ENCODE measurements around the gene EIF4B.

DNA sequence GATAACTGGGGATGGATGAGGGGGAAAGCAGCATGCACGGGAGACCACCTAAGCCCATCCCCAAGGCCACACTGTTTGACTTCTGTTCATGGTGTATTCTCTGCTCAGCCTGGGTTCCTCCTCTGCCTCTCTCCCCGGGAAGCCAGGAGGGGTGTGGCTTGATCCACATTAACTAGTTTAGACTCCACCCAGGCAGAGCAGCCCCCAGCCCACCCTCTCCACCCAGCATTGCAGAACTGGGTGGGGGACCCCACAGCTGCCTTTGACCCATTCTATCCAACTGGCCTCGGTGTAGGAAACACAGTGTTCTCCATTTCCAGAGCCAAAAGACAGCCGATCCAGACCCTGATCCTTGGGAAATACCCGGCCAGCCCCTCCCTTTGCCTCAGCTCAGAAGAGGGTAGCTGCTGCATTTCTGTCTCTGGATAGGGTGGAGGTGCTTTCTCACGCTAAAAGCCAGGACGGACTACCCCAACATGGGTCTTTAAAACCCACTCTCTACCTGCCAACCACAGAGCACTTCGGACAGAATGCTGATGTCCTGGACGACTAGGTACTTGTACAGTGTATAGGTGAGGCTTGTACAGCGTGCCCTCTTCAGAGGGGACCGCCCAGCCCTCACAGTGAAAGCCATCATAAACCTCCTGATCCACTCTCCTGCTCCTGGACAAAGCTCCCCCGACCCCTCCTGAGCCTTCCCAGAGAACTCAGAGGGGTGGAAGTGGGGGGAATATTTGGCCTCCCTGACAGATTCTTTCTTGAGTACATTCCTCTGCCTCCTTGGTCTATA lies 63.6 kb downstream of the EIF4B start:
- TF ChIP-seq, protein P1, sequence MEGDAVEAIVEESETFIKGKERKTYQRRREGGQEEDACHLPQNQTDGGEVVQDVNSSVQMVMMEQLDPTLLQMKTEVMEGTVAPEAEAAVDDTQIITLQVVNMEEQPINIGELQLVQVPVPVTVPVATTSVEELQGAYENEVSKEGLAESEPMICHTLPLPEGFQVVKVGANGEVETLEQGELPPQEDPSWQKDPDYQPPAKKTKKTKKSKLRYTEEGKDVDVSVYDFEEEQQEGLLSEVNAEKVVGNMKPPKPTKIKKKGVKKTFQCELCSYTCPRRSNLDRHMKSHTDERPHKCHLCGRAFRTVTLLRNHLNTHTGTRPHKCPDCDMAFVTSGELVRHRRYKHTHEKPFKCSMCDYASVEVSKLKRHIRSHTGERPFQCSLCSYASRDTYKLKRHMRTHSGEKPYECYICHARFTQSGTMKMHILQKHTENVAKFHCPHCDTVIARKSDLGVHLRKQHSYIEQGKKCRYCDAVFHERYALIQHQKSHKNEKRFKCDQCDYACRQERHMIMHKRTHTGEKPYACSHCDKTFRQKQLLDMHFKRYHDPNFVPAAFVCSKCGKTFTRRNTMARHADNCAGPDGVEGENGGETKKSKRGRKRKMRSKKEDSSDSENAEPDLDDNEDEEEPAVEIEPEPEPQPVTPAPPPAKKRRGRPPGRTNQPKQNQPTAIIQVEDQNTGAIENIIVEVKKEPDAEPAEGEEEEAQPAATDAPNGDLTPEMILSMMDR (IDR thresholded peaks at IDR 0.05 in 2 of 3, conservative IDR thresholded peaks at IDR 0.05 in 1 of 3; ENCODE audit: borderline replicate concordance in 1 of 3, insufficient read depth in 1 of 3, low read depth in 2 of 3, low read length in 2 of 3): no peak
- TF ChIP-seq EZH2 (IDR thresholded peaks at IDR 0.05): no peak
- TF ChIP-seq ZNF274 (IDR thresholded peaks at IDR 0.05; ENCODE audit: low read depth, low read length): no peak
- TF ChIP-seq JUND (IDR thresholded peaks at IDR 0.05): no peak

Data from HCT116 (cell line).